Brain microvascular endothelial cell (primary cell): ENCODE data around the gene PIK3C2G.

Experiments
- DNase-seq: peaks from one replicate; pipeline ENCODE4 v3.0.0-alpha.2; 2020
- H3K27ac ChIP-seq: fragments of 250-450 bp; sonication (Bioruptor Pico); 2 replicates; pipeline ENCODE4 v1.5.1; 2020; ENCODE audit warnings: mild to moderate bottlenecking, moderate library complexity
- H3K27me3 ChIP-seq: fragments of 250-450 bp; sonication (Bioruptor Pico); replicated peaks from 2 replicates; pipeline ENCODE4 v1.5.1; 2020; ENCODE audit warnings: mild to moderate bottlenecking
- H3K36me3 ChIP-seq: fragments of 250-450 bp; sonication (Bioruptor Pico); replicated peaks from 2 replicates; pipeline ENCODE4 v1.5.1; 2020; ENCODE audit warnings: mild to moderate bottlenecking
- H3K4me3 ChIP-seq: 2 replicates; pipeline ENCODE4 v1.5.1; 2011; ENCODE audit warnings: low read depth, mild to moderate bottlenecking, control low read depth, low read length, moderate library complexity
- CTCF ChIP-seq: IDR thresholded peaks from 2 replicates; pipeline ENCODE4 v1.5.1; 2011; ENCODE audit warnings: low read depth, mild to moderate bottlenecking, moderate library complexity, low read length, control low read depth, inconsistent platforms; ENCODE audit errors: missing control alignments
- in situ Hi-C: cut with HindIII; loops from 2 replicates; pipeline ENCODE4 v1.10.0; 2017; ENCODE audit warnings: low sequenced_read_pairs, low pct_ligation_motif_present

Gene PIK3C2G

GRCh38 chr12:18482601-18483120 is 221.3 kb downstream of the PIK3C2G start:
- TF ChIP-seq CTCF: no peak
- DNase-seq: no peak
- Histone ChIP-seq H3K36me3 (no peaks in the 10 kb centered on the region), H3K27ac (no peak overlapping the region), H3K27me3 (no peaks in the 10 kb centered on the region), H3K4me3 (no peak overlapping the region)
- in situ Hi-C loops: no loop called here

- Histone ChIP-seq H3K27ac (no peak overlapping the region), H3K27me3 (no peaks in the 10 kb centered on the region), H3K4me3 (no peak overlapping the region), H3K36me3 (no peaks in the 10 kb centered on the region)
- no peak for TF ChIP-seq CTCF
- in situ Hi-C loops: no loop called here
- no peak for DNase-seq
Observed at GRCh38 chr12:18483698-18484325, 222.5 kb downstream of the PIK3C2G start.

- no peak for DNase-seq
- Histone ChIP-seq H3K4me3 (no peak overlapping the region), H3K36me3 (no peaks in the 10 kb centered on the region), H3K27me3 (no peaks in the 10 kb centered on the region), H3K27ac (no peak overlapping the region)
- in situ Hi-C loops: no loop called here
- no peak for TF ChIP-seq CTCF
Observed at GRCh38 chr12:18486036-18486435, 224.7 kb downstream of the PIK3C2G start.

- no peak overlapping the region for H3K27ac ChIP-seq
- TF ChIP-seq CTCF: no peak
- H3K27me3 ChIP-seq: no peaks in the 10 kb centered on the region
- H3K36me3 ChIP-seq: no peaks in the 10 kb centered on the region
- in situ Hi-C loops: no loop called here
- no peak for DNase-seq
- no peak overlapping the region for H3K4me3 ChIP-seq
Observed at GRCh38 chr12:18487509-18487908, 226.2 kb downstream of the PIK3C2G start.

GRCh38 chr12:18492372-18493025 is 231.2 kb downstream of the PIK3C2G start:
- Histone ChIP-seq H3K27me3 (no peaks in the 10 kb centered on the region), H3K27ac (peak overlapping the region; percentile 37), H3K4me3 (no peak overlapping the region), H3K36me3 (no peaks in the 10 kb centered on the region)
- DNase-seq: peak; percentile 45
- TF ChIP-seq CTCF: no peak
- in situ Hi-C loops: no loop called here
